K562 (cell line): ENCODE results near the gene ABCD3. TPM values are rescaled to one million over a fixed set of nuclear protein-coding genes. Genes with fewer than 3 reads are reported as not detected.
A peak's percentile ranks its signal among the peaks of the same experiment; 100 is the strongest.

Experiments
- ASH1L ChIP-seq: fragments of 450-650 bp; IDR thresholded peaks from 2 replicates; pipeline ENCODE4 v1.6.1; 2018; ENCODE audit warnings: borderline replicate concordance, mild to moderate bottlenecking, low read depth; ENCODE audit not compliant: partially characterized antibody
- CC2D1A ChIP-seq: fragments of 450-650 bp; IDR thresholded peaks from 2 replicates; pipeline ENCODE4 v1.6.1; 2017; ENCODE audit warnings: mild to moderate bottlenecking
- CREB3L1 ChIP-seq: fragments of 450-650 bp; IDR thresholded peaks from 2 replicates; pipeline ENCODE4 v1.6.1; 2014; ENCODE audit warnings: low read depth, mild to moderate bottlenecking, moderate library complexity, borderline replicate concordance
- EGR1 ChIP-seq: fragments of 450-650 bp; conservative IDR thresholded peaks from 2 replicates; pipeline ENCODE4 v1.6.1; 2017; ENCODE audit warnings: mild to moderate bottlenecking
- ETS2 ChIP-seq: IDR thresholded peaks from 2 replicates; pipeline ENCODE4 v1.6.1; 2016; ENCODE audit warnings: borderline replicate concordance, missing genetic modification characterization, mild to moderate bottlenecking, moderate library complexity, missing compliant biosample characterization; ENCODE audit not compliant: poor library complexity, severe bottlenecking
- GABPB2 ChIP-seq: fragments of 250-450 bp; sonication (Bioruptor Pico); conservative IDR thresholded peaks from 2 replicates; pipeline ENCODE4 v1.5.1; 2021; ENCODE audit warnings: mild to moderate bottlenecking
- HES1 ChIP-seq: fragments of 450-650 bp; IDR thresholded peaks from 2 replicates; pipeline ENCODE4 v1.6.1; 2016; ENCODE audit warnings: low read depth, mild to moderate bottlenecking, moderate library complexity
- HIVEP1 ChIP-seq: fragments of 250-450 bp; sonication (Bioruptor Pico); IDR thresholded peaks from 2 replicates; pipeline ENCODE4 v1.4.0; 2020; ENCODE audit warnings: mild to moderate bottlenecking
- HMGN3 ChIP-seq: IDR thresholded peaks from 2 replicates; pipeline ENCODE4 v1.6.1; 2011; ENCODE audit warnings: borderline replicate concordance, low read depth, mild to moderate bottlenecking, mixed read lengths, low read length; ENCODE audit not compliant: insufficient read length; ENCODE audit errors: extremely low read depth
- MAZ ChIP-seq, 2 experiments: fragments of 450-650 bp in 1 of 2; sonication (generic) in 1 of 2; formaldehyde crosslinking; IDR thresholded peaks in 1 of 2; conservative IDR thresholded peaks in 1 of 2; 2 replicates each; pipeline versions ENCODE4 v1.4.0 to v1.5.0; 2020; ENCODE audit warnings: mild to moderate bottlenecking in 1 of 2, missing genetic modification reagents in 1 of 2
- MYNN ChIP-seq, 2 experiments: sonication (generic); formaldehyde crosslinking in 1 of 2; IDR thresholded peaks; 2 replicates each; pipeline versions ENCODE4 v1.5.0 to v1.6.1; 2016 to 2020; ENCODE audit warnings: antibody characterized with exemption in 1 of 2, missing genetic modification reagents in 1 of 2
- NFIX ChIP-seq: fragments of 250-450 bp; sonication (Bioruptor Pico); IDR thresholded peaks from 2 replicates; pipeline ENCODE4 v1.4.0; 2020; ENCODE audit warnings: low read depth, mild to moderate bottlenecking, moderate library complexity
- NRF1 ChIP-seq, 2 experiments: fragments of 450-650 bp; IDR thresholded peaks in 1 of 2; conservative IDR thresholded peaks in 1 of 2; 2 replicates each; pipeline ENCODE4 v1.6.1; 2014; ENCODE audit warnings: mild to moderate bottlenecking in 2 of 2
- PHB ChIP-seq: fragments of 250-450 bp; sonication (Bioruptor Pico); IDR thresholded peaks from 2 replicates; pipeline ENCODE4 v1.5.0; 2021
- PHF21A ChIP-seq: fragments of 450-650 bp; IDR thresholded peaks from 2 replicates; pipeline ENCODE4 v1.6.1; 2017; ENCODE audit warnings: low read depth, borderline replicate concordance
- PKNOX1 ChIP-seq: fragments of 450-650 bp; IDR thresholded peaks from 2 replicates; pipeline ENCODE4 v1.6.1; 2016
- PPARD ChIP-seq: fragments of 250-450 bp; sonication (Bioruptor Pico); IDR thresholded peaks from 2 replicates; pipeline ENCODE4 v1.8.0; 2022; ENCODE audit warnings: inconsistent platforms, mild to moderate bottlenecking, moderate library complexity
- SPI1 ChIP-seq: IDR thresholded peaks from 2 replicates; pipeline ENCODE4 v1.6.1; 2011; ENCODE audit warnings: low read depth, low read length, control low read depth, borderline replicate concordance
- TBL1XR1 ChIP-seq, 2 experiments: IDR thresholded peaks; 2 replicates each; pipeline ENCODE4 v1.6.1; 2012; ENCODE audit warnings: improper control_type of control experiment in 2 of 2, low read length in 2 of 2, mild to moderate bottlenecking in 1 of 2
- TCF7 ChIP-seq: sonication (generic); IDR thresholded peaks from 2 replicates; pipeline ENCODE4 v1.6.1; 2016; ENCODE audit warnings: antibody characterized with exemption, borderline replicate concordance
- ZNF140 ChIP-seq: fragments of 250-450 bp; sonication (Bioruptor Pico); IDR thresholded peaks from 2 replicates; pipeline ENCODE4 v1.8.0; 2021; ENCODE audit warnings: moderate library complexity, mild to moderate bottlenecking, inconsistent platforms
- ZNF274 ChIP-seq: IDR thresholded peaks from 2 replicates; pipeline ENCODE4 v1.6.1; 2011; ENCODE audit warnings: low read depth, mild to moderate bottlenecking, low read length, moderate library complexity, borderline replicate concordance
- ZNF717 ChIP-seq: fragments of 250-450 bp; sonication (Bioruptor Pico); IDR thresholded peaks from 2 replicates; pipeline ENCODE4 v1.5.0; 2021
- ZNF77 ChIP-seq: fragments of 250-450 bp; sonication (Bioruptor Pico); IDR thresholded peaks from 2 replicates; pipeline ENCODE4 v1.5.0; 2020
- ZNF785 ChIP-seq: fragments of 250-450 bp; sonication (Bioruptor Pico); IDR thresholded peaks from 2 replicates; pipeline ENCODE4 v1.4.0; 2020; ENCODE audit warnings: mild to moderate bottlenecking
- polyA plus RNA-seq, 8 experiments: library from polyadenylated mRNA; depleted of rRNA in 4 of 8; stranded (reverse) in 5 of 8; unstranded in 3 of 8; fragments of >200 nt; fragmentation: Nextera tagmentation in 2 of 8; fragmentation: Illumina TruSeq in 1 of 8; extraction: Ambion mirVana in 2 of 8; extraction: Trizol in 1 of 8; gene quantifications; 2 replicates each; pipeline versions ENCODE4 v1.2.1 to v1.2.3, GENCODE V29; 2011 to 2014; ENCODE audit warnings: inconsistent platforms in 1 of 8, missing spikeins in 1 of 8
- total RNA-seq, 7 experiments: library from RNA; depleted of rRNA in 6 of 7; stranded (reverse); fragments of >200 nt in 6 of 7; fragmentation: Illumina TruSeq in 2 of 7; extraction: Trizol in 2 of 7; gene quantifications; 2 replicates each; pipeline versions ENCODE4 v1.2.1 to v1.2.3, GENCODE V29; 2011 to 2021; ENCODE audit warnings: low replicate concordance in 1 of 7

The ABCD3 gene
- total and polyA plus RNA-seq, 9 of the 15 experiments (the other 6 are each of a cell fraction or from before 2014, with no cell fraction given) = 11.0 to 30.7 (median 15.5) TPM

- TF ChIP-seq CREB3L1 (0 out of 2 replicates have a peak, but pooled peaks have one; percentile 33), ETS2 (tag) (no peak), ZNF717 (no peak), MAZ (CRISPR knock-in tag; conservative IDR thresholded peaks at IDR 0.05 in 1 of 2, IDR thresholded peaks at IDR 0.05 in 1 of 2) (peak; percentile 65 to 78), HMGN3 (peak; percentile 82), EGR1 (peak; percentile 90), PPARD (no peak), ASH1L (no peak), ZNF77 (CRISPR knock-in tag) (no peak), MYNN (IDR thresholded peaks at IDR 0.05) (no peak), MYNN (CRISPR knock-in tag; IDR thresholded peaks at IDR 0.05) (no peak), ZNF140 (CRISPR knock-in tag) (no peak), TCF7 (0 out of 2 replicates have a peak, but pooled peaks have one; percentile 42), ZNF274 (no peak), HIVEP1 (CRISPR knock-in tag) (no peak), SPI1 (no peak), CC2D1A (no peak), PHB (no peak), GABPB2 (no peak), HES1 (no peak), NFIX (CRISPR knock-in tag) (no peak), TBL1XR1 (IDR thresholded peaks at IDR 0.05; ENCODE audit: low read length in 2 of 2) (peak in 1 of 2 experiments; percentile 25; a peak in 1 of 4 replicates), PKNOX1 (peak; percentile 17; the same call in 1 of the 2 replicates), ZNF785 (CRISPR knock-in tag) (no peak), PHF21A (no peak), NRF1 (conservative IDR thresholded peaks at IDR 0.05 in 1 of 2, IDR thresholded peaks at IDR 0.05 in 1 of 2) (peak; percentile 96 to 97)
Measured at GRCh38 chr1:94417978-94418663, at the start of gene ABCD3 (continued).
